GM21526 (cell line): ENCODE measurements around the gene RANBP9.

Experiments
- ATAC-seq: cut with Tn5 transposase; IDR thresholded peaks from one replicate; pipeline ENCODE4 v1.9.1; 2021; ENCODE audit warnings: moderate library complexity; ENCODE audit not compliant: unreplicated experiment, low FRiP score

The RANBP9 gene

DNA sequence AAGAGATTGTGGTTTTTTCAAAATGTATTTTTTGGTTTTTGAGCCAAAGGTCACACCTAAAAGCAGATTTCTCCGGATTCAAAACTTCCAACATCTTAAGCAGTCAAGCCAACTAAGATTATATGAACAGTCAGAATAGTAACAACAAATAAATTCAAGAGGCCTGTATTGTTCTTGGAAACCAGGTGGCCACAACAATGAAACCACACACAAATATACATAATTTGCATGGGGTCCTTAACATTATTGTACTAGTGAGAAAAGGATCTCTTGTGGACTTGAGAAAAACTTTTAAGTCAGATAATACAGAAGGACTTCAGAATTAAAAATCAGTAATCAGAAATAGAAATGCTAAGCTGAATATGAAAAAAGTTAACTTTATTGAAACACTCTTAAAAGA is 55.9 kb downstream of the RANBP9 start:
- ATAC-seq, result no peak

DNA sequence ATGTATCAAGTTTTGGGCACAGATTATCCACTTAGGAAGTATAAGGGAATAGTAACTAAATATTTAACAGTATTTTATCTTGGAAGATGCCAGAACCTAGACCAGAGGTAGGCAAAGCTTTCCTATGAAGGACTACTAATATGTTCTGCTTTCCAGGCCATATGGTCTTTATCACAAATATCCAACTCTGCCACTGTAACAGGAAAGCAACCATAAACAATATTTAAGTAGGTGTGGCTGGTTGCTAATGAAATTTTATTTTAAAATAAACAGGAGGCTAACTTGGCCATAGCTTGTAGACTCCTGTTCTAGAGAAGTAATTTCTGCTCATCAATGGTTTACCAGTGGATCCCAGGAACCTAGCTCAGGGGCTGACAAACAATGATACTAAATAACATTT is 57.1 kb downstream of the RANBP9 start:
- ATAC-seq, result no peak

- ATAC-seq, result no peak
These were observed 58.3 kb downstream of the RANBP9 start for GRCh38 chr6:13653296-13653695.

DNA sequence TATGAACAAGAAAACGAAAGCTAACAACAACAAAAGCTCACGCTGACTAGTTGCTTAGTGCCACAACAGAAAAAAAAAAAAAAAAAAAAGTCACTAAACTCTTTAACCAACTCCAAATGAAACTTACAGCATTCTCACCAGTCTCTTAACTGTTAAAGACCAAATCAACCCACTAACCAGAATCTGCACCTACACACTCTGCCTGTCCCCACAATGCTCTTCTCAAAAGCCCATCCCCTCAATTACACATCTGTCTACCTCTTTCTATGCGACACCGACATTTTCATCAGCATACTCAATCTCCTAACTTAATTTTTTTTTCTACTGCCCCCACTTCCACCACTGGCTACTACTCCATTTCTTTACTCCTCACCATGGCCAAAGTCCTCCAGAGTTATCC is 62.2 kb downstream of the RANBP9 start:
- no peak for ATAC-seq

- ATAC-seq, result no peak
These were observed 62.8 kb downstream of the RANBP9 start for GRCh38 chr6:13648850-13649249.

DNA sequence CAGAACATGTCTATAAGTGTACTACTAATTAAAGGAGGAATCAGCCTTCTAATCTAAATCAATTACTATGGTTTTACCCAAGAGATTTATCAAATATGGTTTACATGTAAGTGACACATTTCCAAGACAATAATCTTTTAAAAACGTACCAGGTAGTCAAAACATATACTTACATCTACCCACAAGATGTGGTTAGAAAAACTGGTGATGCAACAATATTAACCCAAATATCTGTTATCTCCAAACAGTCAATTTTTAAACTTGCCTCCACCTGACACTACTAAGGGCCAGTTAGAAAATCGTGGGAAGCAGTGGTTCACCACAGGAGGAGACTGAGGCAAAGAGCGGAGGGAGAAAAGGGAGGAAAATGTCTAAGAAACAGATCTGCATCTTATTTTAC is 68.5 kb downstream of the RANBP9 start:
- no peak for ATAC-seq

- no peak for ATAC-seq
These were observed 70.3 kb downstream of the RANBP9 start for GRCh38 chr6:13641315-13641714.

- ATAC-seq, result no peak
These were observed 73.0 kb downstream of the RANBP9 start for GRCh38 chr6:13638626-13639025.

DNA sequence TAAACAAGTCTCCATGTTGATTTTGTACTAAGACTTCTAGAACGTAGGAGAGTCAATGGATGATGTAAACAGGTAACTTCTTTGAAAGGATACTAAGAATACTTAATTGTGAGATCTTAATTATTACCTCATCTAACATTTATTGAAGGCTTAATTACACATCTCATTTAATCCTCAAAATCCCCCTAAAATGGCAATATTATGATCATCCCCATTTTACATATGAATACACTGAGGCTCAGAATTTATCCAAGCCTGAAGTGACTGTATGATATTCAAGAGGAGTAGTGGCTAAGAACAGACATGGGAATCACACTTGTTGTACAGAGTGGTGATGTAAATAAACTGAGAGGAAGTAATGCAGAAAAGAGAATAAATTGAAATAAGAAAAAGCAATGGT is 73.6 kb downstream of the RANBP9 start:
- ATAC-seq, result no peak

DNA sequence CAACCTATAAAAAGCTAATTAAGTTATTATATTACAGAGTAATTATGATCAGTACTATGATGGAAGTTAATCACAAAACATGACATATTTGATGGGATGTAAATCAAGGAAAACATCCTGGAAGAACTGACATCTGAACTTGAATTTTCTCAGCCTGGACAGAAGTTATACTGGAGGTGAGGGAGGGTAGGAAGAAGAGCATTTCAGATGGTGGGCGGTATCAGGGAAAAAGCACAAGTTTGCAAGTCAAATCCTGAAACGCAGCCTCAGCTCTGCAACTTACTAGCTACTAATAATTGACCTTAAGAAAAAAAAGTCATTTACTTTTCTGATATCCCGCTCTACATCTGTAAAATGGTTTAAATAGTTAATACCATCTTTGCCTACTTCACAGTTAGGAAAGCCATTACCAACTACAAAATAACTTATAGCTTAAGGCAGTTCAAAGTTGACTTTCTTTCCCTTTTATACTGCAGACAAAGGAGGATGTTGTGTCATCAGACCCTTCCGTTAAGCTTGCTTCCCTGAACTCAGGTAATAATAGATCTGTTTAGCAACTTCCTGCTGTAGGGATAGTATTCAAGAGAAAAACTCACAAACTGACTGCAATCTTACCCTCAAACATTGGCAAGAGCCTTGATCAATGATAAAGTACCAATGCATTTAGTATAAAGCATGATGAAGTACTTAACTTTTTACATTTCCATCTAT is 75.5 kb downstream of the RANBP9 start:
- no peak for ATAC-seq

- no peak for ATAC-seq
These were observed 78.3 kb downstream of the RANBP9 start for GRCh38 chr6:13633343-13633742.

DNA sequence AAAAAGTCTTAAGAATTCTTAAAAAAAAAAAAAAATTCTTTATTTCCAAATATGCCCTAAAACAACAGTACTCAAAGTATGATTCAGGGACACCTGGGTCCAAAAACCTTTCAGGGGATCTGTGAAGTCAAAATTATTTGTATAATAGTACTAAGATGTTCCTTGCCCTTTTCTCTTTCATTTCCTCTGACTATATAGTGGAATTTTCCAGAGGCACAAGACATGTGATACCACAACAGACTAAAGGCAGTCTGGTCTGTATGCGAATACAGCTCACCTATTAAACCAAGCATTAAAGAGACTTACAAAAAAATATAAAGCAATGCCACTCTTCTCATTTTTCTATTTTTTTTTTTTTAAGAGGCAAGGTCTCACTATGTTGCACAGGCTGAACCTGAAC is 81.1 kb downstream of the RANBP9 start:
- no peak for ATAC-seq

- ATAC-seq, result no peak
These were observed 82.0 kb downstream of the RANBP9 start for GRCh38 chr6:13629459-13630116.

DNA sequence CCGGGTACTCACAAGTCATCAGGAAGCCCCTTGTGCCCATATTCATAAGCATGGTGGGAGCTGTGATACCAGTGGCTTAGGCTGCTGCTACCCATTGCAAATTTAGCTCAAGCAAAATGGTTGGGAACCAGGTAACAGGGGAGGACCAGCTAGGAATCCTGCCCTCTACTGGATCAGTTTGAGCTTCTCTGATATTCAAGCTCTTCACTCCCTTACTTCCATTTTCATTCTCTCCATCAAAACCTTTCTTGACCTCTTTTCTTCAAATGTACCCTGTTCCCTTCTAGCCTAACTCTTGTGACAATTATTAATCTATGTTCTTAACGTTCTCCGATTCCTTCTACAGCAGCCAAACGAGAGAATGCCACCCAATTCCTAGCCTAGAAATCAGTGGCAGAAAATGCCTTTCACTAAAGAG is 86.8 kb downstream of the RANBP9 start:
- no peak for ATAC-seq

DNA sequence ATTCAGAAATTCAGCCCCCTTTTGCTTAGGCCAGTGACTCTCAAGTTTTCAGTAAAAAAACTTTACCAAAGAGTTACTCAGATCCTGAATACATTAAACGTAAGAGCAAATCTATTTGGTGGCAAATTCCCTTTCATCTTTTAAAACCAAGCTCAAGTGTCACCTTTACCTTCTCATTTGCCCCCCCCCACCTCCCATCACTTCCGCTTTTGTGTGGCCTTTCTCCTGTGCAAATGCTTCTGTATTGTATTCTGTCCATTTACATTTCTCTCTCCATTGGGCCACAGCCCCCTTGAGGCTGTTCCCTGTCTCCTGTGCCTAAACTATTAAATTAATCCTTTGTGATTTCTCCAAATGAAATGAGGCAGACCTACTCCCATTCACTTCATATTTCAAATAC is 94.6 kb downstream of the RANBP9 start:
- ATAC-seq, result no peak

DNA sequence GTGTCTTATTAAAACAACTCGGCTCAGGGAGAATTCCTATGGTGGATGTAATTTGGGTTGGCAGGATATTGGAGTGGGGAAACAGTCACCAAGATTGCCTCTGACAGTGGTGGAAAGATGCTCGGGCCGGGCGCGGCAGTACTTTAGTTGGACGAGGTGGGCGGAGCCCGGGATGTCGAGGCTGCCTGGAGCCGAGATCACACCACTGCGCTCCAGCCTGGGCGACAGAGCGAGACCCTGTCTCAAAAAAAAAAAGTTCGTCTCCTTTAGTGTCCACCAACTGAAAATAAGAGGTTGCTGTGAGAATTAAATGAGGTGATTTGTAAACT is 95.9 kb downstream of the RANBP9 start:
- ATAC-seq, result no peak

DNA sequence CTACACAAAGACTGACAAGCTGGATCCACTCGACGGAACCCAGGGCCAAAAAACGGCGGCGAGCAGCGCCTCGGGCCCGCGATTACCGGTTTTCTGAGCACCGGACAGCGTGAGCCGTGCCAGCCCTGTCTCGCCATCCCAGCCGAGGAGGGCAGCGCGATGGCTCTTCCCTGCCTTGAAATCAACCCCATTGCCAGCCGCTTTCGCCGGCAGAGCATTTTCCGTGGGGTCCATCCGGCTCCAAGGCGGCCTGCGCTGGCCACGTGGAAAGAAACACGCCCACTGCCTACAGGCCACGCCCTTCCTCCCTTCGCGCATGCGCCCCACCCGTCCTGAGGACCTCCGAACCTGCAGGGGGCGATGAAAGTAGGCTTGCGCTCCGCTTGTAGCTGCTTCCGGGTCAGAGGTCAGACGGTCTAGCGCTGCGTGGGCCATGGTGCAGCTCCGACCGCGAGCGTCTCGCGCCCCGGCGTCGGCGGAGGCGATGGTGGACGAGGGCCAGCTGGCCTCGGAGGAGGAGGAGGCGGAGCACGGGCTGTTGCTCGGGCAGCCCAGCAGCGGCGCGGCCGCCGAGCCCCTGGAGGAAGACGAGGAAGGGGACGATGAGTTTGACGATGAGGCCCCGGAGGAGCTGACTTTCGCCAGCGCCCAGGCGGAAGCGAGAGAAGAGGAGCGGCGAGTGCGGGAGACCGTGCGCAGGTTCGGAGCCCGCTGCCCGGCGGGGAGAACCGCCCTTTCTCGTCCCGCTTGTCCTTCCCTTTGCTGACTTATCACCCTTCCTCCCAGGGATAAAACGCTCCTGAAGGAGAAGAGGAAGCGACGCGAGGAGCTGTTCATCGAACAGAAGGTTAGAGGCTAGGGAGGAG is 96.5 kb downstream of the RANBP9 start, which contains the start of gene NOL7:
NOL7 (plus strand) TSS at position 410 of the 866 bp plus-strand sequence; CDS start at position 434, 24 bp downstream.
- peak; percentile 86 for ATAC-seq

GRCh38 chr6:13614126-13614925 is 97.3 kb downstream of the RANBP9 start:
- peak; percentile 13 for ATAC-seq

GRCh38 chr6:13613029-13613594 is 98.5 kb downstream of the RANBP9 start:
- ATAC-seq, result no peak

GRCh38 chr6:13611715-13612114 is 99.9 kb downstream of the RANBP9 start:
- no peak for ATAC-seq
